Naive thymus-derived CD4-positive, alpha-beta T cell (primary cell): ENCODE measurements around the gene BCKDHB. TPM values are rescaled to one million over a fixed set of nuclear protein-coding genes. Genes with fewer than 3 reads are reported as not detected.

ENCODE experiments used
- ATAC-seq: fragments of 150-1000 bp; cut with Tn5 transposase; 2 replicates; pipeline ENCODE4 v1.10.0; 2021; ENCODE audit warnings: mild to moderate bottlenecking, moderate library complexity
- CTCF ChIA-PET: fragments of 350-600 bp; sonication (Branson Sonifier 250); formaldehyde crosslinking; loops from one replicate; lab custom pipeline; 2021; ENCODE audit warnings: antibody characterized with exemption; lab: Charles Lee
- POLR2A ChIA-PET: fragments of 350-600 bp; sonication (Branson Sonifier 250); formaldehyde crosslinking; loops from one replicate; lab custom pipeline; 2021; ENCODE audit warnings: antibody characterized with exemption, inconsistent platforms; lab: Charles Lee
- DNase-seq, 9 donors: peaks; one replicate each; pipeline versions ENCODE4 v3.0.0 to v3.0.0-alpha.2; 2020 to 2022; ENCODE audit warnings: mixed read lengths in 1 of 9
- H3K27ac ChIP-seq: one replicate; pipeline ENCODE4 v1.7.0; 2013; ENCODE audit warnings: mild to moderate bottlenecking, low read depth, low read length, moderate library complexity
- H3K27me3 ChIP-seq, 2 donors: one replicate each; pipeline ENCODE4 v1.7.0; 2013; ENCODE audit warnings: low read length in 2 of 2, mild to moderate bottlenecking in 2 of 2, moderate library complexity in 2 of 2; ENCODE audit not compliant: control insufficient read depth in 2 of 2, insufficient read depth in 2 of 2
- H3K36me3 ChIP-seq, 3 experiments: 1 replicate in 2 of 3; 2 replicates in 1 of 3; pipeline ENCODE4 v1.7.0; 2013; ENCODE audit warnings: low read length in 3 of 3, mild to moderate bottlenecking in 3 of 3, moderate library complexity in 1 of 3; ENCODE audit not compliant: insufficient read depth in 3 of 3, control insufficient read depth in 2 of 3
- H3K4me1 ChIP-seq, 2 donors: one replicate each; pipeline ENCODE4 v1.7.0; 2013; ENCODE audit warnings: low read length in 2 of 2, mild to moderate bottlenecking in 2 of 2, moderate library complexity in 1 of 2; ENCODE audit not compliant: control insufficient read depth in 2 of 2, insufficient read depth in 2 of 2
- H3K4me3 ChIP-seq: 2 replicates; pipeline ENCODE4 v1.7.0; 2013; ENCODE audit warnings: mild to moderate bottlenecking, low read length
- H3K9me3 ChIP-seq, 3 experiments: 1 replicate in 2 of 3; 2 replicates in 1 of 3; pipeline ENCODE4 v1.7.0; 2013; ENCODE audit warnings: low read length in 3 of 3; ENCODE audit not compliant: control insufficient read depth in 2 of 3
- H3K27ac Mint-ChIP-seq, 9 donors: one replicate each; pipeline ENCODE4 v1.8.0; 2020 to 2022; ENCODE audit warnings: mixed read lengths in 9 of 9, mild to moderate bottlenecking in 8 of 9, moderate library complexity in 5 of 9, inconsistent platforms in 2 of 9
- H3K27me3 Mint-ChIP-seq, 5 donors: one replicate each; pipeline ENCODE4 v1.8.0; 2021 to 2022; ENCODE audit warnings: mixed read lengths in 5 of 5, mild to moderate bottlenecking in 1 of 5
- H3K36me3 Mint-ChIP-seq, 5 donors: one replicate each; pipeline ENCODE4 v1.8.0; 2020 to 2022; ENCODE audit warnings: mixed read lengths in 5 of 5, mild to moderate bottlenecking in 3 of 5, inconsistent platforms in 1 of 5
- H3K4me1 Mint-ChIP-seq, 7 donors: one replicate each; pipeline ENCODE4 v1.8.0; 2020 to 2022; ENCODE audit warnings: mixed read lengths in 7 of 7, mild to moderate bottlenecking in 3 of 7, inconsistent platforms in 1 of 7
- H3K4me3 Mint-ChIP-seq, 10 donors: one replicate each; pipeline ENCODE4 v1.8.0; 2020 to 2022; ENCODE audit warnings: mild to moderate bottlenecking in 10 of 10, mixed read lengths in 10 of 10, moderate library complexity in 6 of 10, inconsistent platforms in 2 of 10
- H3K9me3 Mint-ChIP-seq, 11 donors: one replicate each; pipeline ENCODE4 v1.8.0; 2020 to 2022; ENCODE audit warnings: mixed read lengths in 11 of 11, mild to moderate bottlenecking in 4 of 11, inconsistent platforms in 1 of 11, moderate library complexity in 1 of 11
- intact Hi-C, 2 donors: fragments of 100-400 bp; cut with micrococcal nuclease; formaldehyde crosslinking; loops; one replicate each; pipeline ENCODE4 v1.15.1; 2023
- polyA plus RNA-seq, 2 donors: library from polyadenylated mRNA; unstranded; fragments of 300-500 nt; fragmentation: Illumina TruSeq; gene quantifications; one replicate each; pipeline ENCODE4 v1.2.3, GENCODE V29; 2021
- total RNA-seq, 6 experiments: library from RNA in 5 of 6; stranded (reverse) in 5 of 6; gene quantifications; 1 replicate in 5 of 6; 2 replicates in 1 of 6; pipeline ENCODE4 v1.2.3 and lab custom pipeline; 2021 to 2026

Gene BCKDHB
- total and polyA plus RNA-seq, 7 experiments from 2014 or later: 13.8 to 24.3 (median 18.6) TPM

- no peak for ATAC-seq
- no peak overlapping the region for H3K27ac ChIP-seq
- Mint-ChIP-seq H3K4me3 (no peak overlapping the region), H3K27me3 (no peaks in the 10 kb centered on the region), H3K36me3 (peaks cover 0 to 38% (median 14%) of the 10 kb centered on the region in 5 donors), H3K27ac (no peak overlapping the region), H3K4me1 (no peaks in the 10 kb centered on the region), H3K9me3 (peaks cover 0 to 3% (median 0%) of the 10 kb centered on the region in 11 donors)
- no peaks in the 10 kb centered on the region for H3K27me3 ChIP-seq
- DNase-seq: no peak
- intact Hi-C loops: no loop called here
- ChIA-PET CTCF (no interaction called here), POLR2A (no interaction called here)
- no peaks in the 10 kb centered on the region for H3K4me1 ChIP-seq
- H3K9me3 ChIP-seq: no peaks in the 10 kb centered on the region
- H3K4me3 ChIP-seq: no peak overlapping the region
- H3K36me3 ChIP-seq: no peaks in the 10 kb centered on the region
These were observed 157.1 kb downstream of the BCKDHB start for GRCh38 chr6:80263585-80263984.

- no peak overlapping the region for H3K4me3 ChIP-seq
- Mint-ChIP-seq H3K4me1 (no peaks in the 10 kb centered on the region), H3K27me3 (no peaks in the 10 kb centered on the region), H3K36me3 (peaks cover 2 to 22% (median 16%) of the 10 kb centered on the region in 5 donors), H3K9me3 (peaks cover 0 to 5% (median 0%) of the 10 kb centered on the region in 11 donors), H3K4me3 (no peak overlapping the region), H3K27ac (no peak overlapping the region)
- no peak for DNase-seq
- H3K9me3 ChIP-seq: peaks cover 0 to 2% (median 0%) of the 10 kb centered on the region in 3 experiments
- intact Hi-C loops: no loop called here
- ATAC-seq: no peak
- ChIA-PET CTCF (no interaction called here), POLR2A (no interaction called here)
- no peak overlapping the region for H3K27ac ChIP-seq
- no peaks in the 10 kb centered on the region for H3K36me3 ChIP-seq
- no peaks in the 10 kb centered on the region for H3K27me3 ChIP-seq
- H3K4me1 ChIP-seq: no peaks in the 10 kb centered on the region
These were observed 162.6 kb downstream of the BCKDHB start for GRCh38 chr6:80268865-80269730.

GRCh38 chr6:80271074-80271473 is 164.6 kb downstream of the BCKDHB start:
- POLR2A ChIA-PET: no interaction called here
- Histone ChIP-seq H3K27ac (no peak overlapping the region), H3K9me3 (peaks cover 0 to 2% (median 0%) of the 10 kb centered on the region in 3 experiments), H3K27me3 (no peaks in the 10 kb centered on the region), H3K4me3 (no peak overlapping the region), H3K4me1 (no peaks in the 10 kb centered on the region), H3K36me3 (no peaks in the 10 kb centered on the region)
- intact Hi-C loops: no loop called here
- Mint-ChIP-seq H3K27me3 (no peaks in the 10 kb centered on the region), H3K9me3 (peaks cover 0 to 5% (median 0%) of the 10 kb centered on the region in 11 donors), H3K36me3 (peaks cover 0 to 19% (median 13%) of the 10 kb centered on the region in 5 donors), H3K4me1 (no peaks in the 10 kb centered on the region), H3K4me3 (no peak overlapping the region), H3K27ac (no peak overlapping the region)
- no peak for ATAC-seq
- DNase-seq: no peak
- CTCF ChIA-PET: no interaction called here

GRCh38 chr6:80272988-80273387 is 166.5 kb downstream of the BCKDHB start:
- ATAC-seq: no peak
- H3K27me3 ChIP-seq: no peaks in the 10 kb centered on the region
- ChIA-PET POLR2A (no interaction called here), CTCF (no interaction called here)
- no peak for DNase-seq
- Mint-ChIP-seq H3K27me3 (no peaks in the 10 kb centered on the region), H3K36me3 (peaks cover 0 to 12% (median 9%) of the 10 kb centered on the region in 5 donors), H3K27ac (no peak overlapping the region), H3K4me3 (no peak overlapping the region), H3K9me3 (peaks cover 0 to 5% (median 0%) of the 10 kb centered on the region in 11 donors), H3K4me1 (no peaks in the 10 kb centered on the region)
- H3K27ac ChIP-seq: no peak overlapping the region
- H3K9me3 ChIP-seq: peaks cover 0 to 2% (median 0%) of the 10 kb centered on the region in 3 experiments
- no peaks in the 10 kb centered on the region for H3K36me3 ChIP-seq
- intact Hi-C loops: no loop called here
- H3K4me1 ChIP-seq: no peaks in the 10 kb centered on the region
- no peak overlapping the region for H3K4me3 ChIP-seq

- no peaks in the 10 kb centered on the region for H3K4me1 ChIP-seq
- CTCF ChIA-PET: no interaction called here
- peaks cover 0 to 20% (median 6%) of the 10 kb centered on the region in 5 donors for H3K36me3 Mint-ChIP-seq
These were observed 170.4 kb downstream of the BCKDHB start for GRCh38 chr6:80276861-80277260.

GRCh38 chr6:80277501-80277900 is 171.0 kb downstream of the BCKDHB start:
- no peak overlapping the region for H3K27ac Mint-ChIP-seq
- H3K27ac ChIP-seq: no peak overlapping the region
- H3K36me3 Mint-ChIP-seq: peaks cover 0 to 20% (median 6%) of the 10 kb centered on the region in 5 donors
- ATAC-seq (no peak), DNase-seq (no peak)
- CTCF ChIA-PET: no interaction called here
- intact Hi-C loops: no loop called here
- H3K27me3 ChIP-seq: no peaks in the 10 kb centered on the region
- H3K4me3 ChIP-seq: no peak overlapping the region
- no peaks in the 10 kb centered on the region for H3K4me1 ChIP-seq
- H3K36me3 ChIP-seq: no peaks in the 10 kb centered on the region
- H3K27me3 Mint-ChIP-seq: no peaks in the 10 kb centered on the region
- no peak overlapping the region for H3K4me3 Mint-ChIP-seq
- H3K4me1 Mint-ChIP-seq: peaks cover 0 to 8% (median 7%) of the 10 kb centered on the region in 7 donors
- peaks cover 0 to 4% (median 0%) of the 10 kb centered on the region in 11 donors for H3K9me3 Mint-ChIP-seq
- no peaks in the 10 kb centered on the region for H3K9me3 ChIP-seq
- POLR2A ChIA-PET: no interaction called here

More at GRCh38 chr6:80276861-80277260, 170.4 kb downstream of the BCKDHB start:
- Histone ChIP-seq H3K27ac (no peak overlapping the region), H3K9me3 (no peaks in the 10 kb centered on the region), H3K4me3 (no peak overlapping the region), H3K27me3 (no peaks in the 10 kb centered on the region), H3K36me3 (no peaks in the 10 kb centered on the region)
- no peak overlapping the region for H3K4me3 Mint-ChIP-seq
- H3K27me3 Mint-ChIP-seq: no peaks in the 10 kb centered on the region
- no peak for ATAC-seq
- intact Hi-C loops: no loop called here
- POLR2A ChIA-PET: no interaction called here
- peaks cover 0 to 8% (median 7%) of the 10 kb centered on the region in 7 donors for H3K4me1 Mint-ChIP-seq
- H3K9me3 Mint-ChIP-seq: peaks cover 0 to 4% (median 0%) of the 10 kb centered on the region in 11 donors
- DNase-seq: no peak
- no peak overlapping the region for H3K27ac Mint-ChIP-seq
